NOMO-1 (cell line): Measurements from ENCODE around the gene TREML4.

ENCODE experiments used
- DNase-seq, 2 experiments: peaks; one replicate each; lab custom pipeline; 2025; ENCODE audit not compliant: unreplicated experiment in 2 of 2; lab: John Stamatoyannopoulos, UW

TREML4 gene

DNA sequence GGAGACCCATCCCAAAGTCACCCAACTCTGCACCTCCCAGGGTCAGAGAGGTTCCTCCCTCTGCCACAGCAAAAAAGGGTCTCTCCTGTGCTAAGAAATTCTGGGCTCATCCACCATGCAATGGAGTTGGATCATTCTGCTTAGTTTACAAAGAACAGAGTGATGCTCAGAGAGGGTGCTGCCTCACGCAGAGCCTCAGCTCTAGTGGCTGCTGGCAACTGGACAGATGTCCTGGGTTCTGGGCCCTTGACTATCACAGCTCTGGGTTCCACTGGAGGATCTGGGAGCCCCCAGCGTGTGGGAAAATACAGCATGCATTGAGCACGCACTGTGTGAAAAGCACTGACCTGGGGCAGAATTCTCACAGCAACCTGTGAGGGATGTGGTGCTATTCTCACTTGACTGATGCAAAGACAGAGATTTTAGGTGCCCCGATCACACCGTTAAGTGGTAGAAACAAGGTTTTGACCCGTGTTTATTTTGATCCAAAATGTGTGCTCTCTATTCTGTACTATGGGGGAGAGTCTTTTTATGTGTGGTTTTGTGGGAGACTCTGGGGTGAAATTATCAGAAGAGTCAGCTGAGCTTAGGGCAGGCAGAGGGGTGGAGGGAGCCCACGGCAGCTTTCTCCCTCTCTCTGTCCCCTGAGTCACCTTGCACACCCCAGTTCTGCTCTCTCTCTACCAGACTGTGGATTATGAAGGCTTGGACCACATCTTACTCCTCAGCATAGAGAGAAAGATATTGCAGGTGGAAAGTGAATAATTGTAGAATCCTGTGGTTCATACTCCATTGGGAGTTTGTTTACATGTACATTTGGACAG is 19.9 kb downstream of the TREML4 start:
- DNase-seq: no peak

DNA sequence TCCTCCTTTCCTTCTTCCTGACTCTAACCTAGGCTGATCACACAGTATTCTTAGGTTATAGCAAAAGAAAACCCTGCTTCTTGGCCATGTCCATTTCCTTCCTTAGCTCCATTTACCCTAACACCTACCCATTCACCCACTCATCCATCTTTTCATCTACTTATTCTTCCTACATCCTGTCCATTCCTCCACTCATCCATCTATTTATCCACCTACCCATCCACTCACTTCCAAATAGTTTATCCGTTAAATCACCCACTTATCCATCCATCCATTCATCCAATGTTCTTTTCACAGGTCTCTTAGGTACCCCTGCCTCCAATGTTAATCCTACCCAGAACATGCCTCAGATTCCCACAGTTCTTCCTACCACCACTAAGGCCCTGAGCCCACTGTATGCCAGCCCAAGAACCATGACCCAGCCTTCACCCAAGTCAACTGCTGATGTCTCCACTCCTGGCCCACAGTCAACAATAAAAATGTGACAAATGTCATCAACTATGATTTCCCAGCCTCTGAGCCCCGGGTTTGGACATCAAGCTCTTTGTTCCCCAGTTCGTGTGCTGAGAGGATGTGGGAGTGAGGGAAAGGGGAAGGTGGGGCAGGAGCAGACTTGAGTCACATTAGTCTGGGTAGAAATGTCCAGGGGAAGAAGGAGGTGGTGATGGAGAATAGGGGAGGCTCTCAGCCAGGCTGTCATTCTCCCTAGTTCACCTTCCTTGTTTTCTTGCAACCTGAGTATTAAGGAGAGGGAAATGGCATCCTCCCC is 24.4 kb downstream of the TREML4 start:
- no peak for DNase-seq

DNA sequence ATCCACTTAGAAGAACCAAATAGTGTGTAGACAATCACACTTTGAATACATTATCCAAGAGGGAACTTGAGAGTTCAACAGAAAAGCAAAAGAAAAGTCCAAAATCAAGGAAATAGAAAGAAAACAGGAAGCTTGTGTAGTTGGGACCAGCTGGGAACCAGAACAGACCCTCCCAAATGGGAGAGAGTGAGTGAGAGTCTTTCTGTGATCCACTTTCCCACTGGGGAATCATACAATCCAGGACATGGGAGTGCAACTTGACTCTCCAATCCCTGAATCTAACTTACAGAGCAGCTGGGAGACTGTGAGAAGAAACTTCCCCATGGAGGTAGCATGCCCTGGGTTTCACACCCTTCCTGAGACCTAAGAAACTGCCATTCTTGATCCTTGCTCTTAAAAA is 27.0 kb downstream of the TREML4 start:
- DNase-seq: no peak

DNA sequence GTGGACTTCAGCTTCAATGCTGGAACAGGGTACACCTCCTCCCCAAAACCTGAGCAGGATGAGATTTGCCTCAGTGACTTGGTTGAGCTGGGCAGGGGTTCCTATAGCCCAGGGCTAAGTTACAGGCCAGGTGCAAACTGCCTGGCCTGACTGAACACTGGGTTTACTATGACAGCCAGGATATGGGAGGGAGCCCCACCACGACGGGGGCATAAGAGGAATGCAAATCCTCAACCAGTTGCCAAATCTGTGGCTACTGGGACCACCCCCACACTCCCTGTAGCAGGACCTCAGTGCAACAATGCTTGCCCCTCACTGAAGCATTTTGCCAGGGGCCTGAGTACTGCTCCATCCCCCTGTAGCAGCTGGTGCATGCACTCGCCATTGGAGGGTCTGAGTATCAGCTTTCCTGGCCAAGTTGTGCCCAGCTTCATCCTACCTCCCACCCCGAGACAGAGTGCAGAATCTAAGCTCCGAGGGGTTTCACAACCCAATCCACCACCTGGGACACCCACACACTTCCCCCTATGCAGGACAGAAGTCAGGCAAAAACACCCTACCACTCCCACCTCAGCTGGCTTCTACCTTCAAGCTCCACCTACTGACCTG is 27.6 kb downstream of the TREML4 start:
- no peak for DNase-seq

DNA sequence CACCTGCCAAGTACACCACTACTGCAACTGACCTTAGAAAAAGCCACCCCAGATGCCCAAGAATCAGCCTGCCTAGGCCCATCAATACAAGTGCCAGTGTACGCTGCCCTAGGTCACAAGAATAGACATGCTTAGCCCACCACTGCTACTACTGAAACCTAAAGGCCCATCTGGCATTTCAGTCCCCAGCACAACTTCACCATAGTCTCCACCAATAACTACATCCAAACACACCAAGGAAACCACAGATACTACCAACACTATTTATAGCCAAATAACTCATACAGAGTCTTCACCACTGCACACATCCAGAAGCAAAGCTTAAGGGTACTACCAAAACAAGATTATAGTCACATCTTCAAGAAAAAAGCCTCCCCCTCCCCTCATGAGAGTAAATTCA is 28.2 kb downstream of the TREML4 start:
- no peak for DNase-seq

DNA sequence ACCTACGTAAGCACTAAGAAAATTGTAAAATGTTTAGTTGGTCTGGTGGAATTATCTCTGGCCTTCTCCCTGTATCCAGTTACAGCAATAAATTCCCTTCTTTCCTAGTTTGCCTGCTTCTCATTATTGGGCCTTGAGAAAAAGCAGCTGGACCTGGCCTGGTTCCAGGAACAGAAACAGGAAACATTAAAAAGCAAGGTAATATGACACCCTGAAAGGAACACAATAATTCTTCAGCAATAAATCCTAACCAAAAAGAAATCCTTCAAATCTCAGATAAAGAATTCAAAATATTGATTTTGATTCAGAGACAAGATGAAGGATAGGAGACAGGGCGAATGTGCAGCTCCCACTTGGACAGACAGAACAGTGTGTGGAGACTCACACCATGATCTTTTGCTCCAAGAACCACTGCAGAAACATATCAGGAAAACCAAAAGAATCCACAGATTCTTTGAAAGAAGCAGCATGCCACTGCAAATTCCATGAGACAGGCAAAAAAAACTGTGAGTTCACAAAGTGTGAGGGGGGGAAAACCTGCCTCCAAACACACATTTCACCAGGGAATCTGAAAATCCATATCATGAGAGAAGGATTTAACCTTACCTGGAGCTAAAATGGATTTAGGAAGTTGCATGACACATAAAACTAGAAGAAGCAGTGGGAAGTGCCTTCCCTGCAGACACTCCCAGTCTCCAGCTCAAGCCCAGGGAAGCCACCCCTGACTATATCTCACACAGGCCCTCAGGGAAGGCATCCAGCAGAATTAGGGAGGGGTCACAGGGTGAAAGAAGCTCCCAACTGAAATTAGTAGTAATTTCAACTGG is 29.4 kb downstream of the TREML4 start:
- no peak for DNase-seq

DNA sequence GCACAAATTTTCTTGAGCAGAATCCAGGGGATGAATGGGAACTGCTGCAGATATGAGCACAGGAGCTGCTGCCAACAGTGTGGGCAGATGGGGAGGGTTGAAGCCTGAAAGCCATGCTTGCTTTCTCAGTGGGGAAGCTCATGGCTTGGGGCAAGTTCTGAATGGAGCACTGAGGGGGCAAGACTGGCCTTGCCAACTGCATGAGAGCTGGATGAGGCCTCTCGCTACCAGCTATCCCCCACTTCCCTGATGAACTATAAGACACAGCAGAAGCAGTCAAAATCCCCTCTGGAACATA is 30.0 kb downstream of the TREML4 start:
- DNase-seq: no peak

DNA sequence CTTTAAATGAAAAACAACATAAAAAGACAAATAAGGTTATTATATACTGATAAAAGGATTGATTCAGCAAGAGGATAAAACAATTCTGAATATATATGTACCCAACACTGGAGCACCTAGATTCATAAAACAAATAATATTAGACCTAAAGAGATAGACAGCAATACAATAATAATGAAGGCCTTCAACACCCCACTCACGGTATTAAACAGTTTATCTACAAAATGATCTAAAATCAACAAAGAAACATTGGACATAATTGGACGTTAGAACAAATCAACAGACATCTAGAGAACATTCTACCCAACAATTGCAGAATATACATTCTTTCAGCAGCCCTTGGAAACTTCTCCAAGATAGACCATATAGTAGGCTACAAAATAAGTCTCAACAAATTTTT is 34.3 kb downstream of the TREML4 start:
- DNase-seq: no peak

DNA sequence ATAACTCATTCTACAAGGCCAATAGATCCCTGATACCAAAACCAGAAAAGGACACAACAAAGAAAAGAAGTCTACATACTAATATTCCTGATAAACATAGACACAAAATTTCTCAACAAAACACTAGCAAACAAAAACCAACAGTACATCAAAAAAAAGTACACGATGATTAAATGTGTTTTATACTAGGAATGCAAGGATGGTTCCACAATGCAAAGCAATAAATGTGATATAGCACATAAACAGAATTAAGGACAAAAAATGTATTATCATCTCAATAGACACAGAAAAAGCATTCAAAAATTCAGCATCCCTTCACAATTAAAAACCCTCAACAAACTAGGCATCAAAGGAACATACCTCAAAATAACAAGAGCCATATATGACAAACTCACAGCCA is 35.1 kb downstream of the TREML4 start:
- DNase-seq: no peak

DNA sequence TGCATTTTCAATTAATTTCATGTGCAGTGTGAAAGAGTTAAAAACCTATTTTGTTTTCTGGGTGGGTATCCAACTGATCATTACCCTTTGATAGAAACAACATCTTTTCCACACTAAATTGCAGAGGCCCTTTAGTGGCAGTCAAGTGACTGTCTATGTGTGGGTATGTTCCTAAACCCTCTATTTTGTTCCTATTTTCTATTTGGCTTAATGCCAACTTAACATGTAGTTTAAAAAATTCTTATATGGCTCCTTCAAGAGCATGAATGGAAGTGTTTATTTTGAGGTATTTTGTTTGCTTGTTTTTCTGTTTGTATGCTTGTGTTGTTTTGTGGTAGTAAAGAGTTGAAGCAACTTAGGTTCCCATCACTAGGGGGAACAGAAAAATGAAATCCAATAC is 38.4 kb downstream of the TREML4 start:
- DNase-seq: no peak

DNA sequence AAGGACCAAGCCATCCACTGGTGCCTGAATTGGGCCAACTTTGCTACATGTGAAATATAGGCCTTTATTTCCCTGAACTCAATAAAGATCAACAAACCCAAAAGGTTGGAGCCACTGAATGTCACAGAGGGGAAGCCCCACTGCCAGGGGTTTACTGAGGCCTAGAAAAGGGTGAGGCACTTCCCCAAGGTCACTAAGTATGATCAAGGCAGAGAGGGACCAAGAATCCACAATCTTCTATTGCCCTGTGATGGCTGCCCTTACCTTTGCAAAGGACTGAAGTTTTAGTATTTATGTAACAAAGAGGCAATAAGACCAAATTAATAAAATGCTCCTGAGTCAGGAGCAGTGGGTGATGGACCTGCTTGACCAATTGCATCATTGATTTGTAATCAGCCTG is 40.3 kb downstream of the TREML4 start:
- DNase-seq: no peak

DNA sequence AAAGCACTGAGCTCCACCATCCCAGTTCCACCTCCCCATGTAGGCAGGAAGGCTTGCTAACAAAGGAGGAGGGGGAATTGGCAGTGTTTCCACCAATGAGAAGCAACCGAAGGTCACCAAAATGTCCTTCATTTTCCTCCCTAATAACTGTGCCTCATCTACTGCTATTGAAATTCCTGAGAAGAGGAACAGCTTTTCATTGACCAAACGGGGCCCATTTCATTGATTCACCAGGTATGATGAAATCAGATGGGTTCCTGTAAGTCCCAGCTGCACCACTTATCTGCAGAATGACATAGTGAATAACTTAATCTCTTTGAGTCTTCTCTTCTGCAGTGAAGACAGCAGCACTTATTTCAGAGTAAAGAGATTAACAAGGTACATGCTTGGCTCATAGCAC is 41.0 kb downstream of the TREML4 start:
- peak in 1 of 2 experiments; percentile 26 for DNase-seq

DNA sequence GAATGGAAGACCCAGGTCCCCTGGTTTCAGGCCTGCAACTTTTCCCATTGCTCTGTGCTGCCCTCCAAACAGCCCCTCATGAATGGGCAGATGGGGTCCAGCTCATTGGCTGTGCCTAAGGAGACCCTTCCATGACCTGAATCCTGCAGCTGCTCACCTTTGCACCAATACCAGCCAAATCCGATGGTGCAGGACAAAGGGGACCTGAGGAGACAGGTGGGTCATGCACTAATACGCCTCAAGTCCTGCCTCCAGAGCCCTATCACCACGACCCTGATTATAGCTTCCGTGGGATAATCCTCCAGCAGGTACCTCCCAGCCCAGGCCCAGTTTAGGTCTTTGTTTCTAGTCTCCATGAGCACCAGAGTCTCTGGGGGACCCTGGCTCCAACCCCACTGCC is 41.6 kb downstream of the TREML4 start:
- DNase-seq: no peak

DNA sequence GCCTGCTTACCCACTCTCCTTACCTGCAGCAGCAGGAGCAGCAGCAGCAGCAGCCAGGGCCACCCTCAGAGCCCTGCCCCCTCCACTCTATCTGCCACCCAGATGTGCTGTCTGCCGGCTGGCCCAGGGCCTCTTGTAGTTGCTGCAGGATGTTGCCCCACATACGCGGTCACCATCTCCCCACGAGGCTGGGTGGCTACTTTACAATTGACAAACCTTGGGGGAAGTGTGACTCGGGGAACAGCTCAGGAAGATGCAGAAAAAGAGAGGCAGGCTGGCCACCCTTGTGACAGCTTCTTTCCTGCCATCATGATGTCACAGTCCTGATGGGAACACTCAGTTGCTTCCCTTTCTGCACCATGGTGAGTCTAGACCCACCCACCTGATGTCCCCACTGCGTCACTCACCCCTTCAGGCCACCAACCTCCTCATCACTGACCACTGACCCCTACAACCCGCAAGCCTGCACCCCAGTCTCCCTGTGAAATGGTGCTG is 43.8 kb downstream of the TREML4 start:
- peak; percentile 91 to 95 for DNase-seq

DNA sequence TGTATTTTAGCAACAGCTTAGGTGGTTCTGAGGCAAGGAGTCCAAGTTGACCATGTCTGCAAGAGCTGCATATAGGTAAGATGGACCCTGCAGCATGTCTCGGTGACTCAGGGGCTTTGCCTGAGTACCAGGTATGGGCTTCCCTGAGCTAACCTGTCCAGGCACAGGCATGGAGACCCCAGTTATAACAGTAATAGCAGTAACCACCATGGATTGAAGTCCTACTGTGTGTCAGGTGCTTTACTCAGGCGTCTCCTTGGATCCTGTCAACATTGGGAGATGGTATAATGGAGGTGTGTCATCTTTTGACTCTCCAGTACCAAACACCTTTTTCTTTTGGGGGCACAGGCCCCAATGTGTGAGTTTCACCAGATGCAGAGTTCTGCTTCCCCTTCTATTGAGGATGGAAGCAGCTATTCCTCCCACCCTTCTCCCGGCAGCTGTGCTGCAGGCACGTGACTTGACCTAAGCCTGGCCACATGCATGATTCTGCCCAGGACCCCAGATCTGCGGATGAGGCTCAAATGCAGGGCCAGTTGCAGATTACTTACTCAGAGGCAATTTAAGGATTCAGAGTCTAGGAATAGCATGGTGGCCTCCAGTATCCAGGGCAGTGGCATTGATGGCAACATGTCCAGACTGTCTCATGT is 44.6 kb downstream of the TREML4 start:
- DNase-seq: no peak

DNA sequence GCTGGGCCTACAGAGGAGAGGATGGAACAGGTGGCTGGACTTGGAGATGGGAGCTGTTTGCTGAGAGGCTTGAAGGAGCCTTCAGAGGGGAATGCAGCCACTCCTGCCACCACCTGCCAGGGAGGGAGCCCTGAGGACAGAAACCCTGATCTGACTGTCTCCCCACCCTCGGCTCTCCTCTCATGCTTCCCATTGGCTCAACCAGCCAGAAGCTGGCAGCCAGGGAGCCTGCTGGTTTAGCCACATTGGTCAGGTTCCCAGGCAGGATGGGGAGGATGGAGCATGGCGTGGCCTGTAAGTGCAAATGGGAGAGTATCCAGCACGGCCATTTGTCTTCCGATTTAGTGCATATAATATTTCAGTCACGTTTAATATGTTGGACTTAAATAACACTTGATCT is 45.6 kb downstream of the TREML4 start:
- DNase-seq: no peak

DNA sequence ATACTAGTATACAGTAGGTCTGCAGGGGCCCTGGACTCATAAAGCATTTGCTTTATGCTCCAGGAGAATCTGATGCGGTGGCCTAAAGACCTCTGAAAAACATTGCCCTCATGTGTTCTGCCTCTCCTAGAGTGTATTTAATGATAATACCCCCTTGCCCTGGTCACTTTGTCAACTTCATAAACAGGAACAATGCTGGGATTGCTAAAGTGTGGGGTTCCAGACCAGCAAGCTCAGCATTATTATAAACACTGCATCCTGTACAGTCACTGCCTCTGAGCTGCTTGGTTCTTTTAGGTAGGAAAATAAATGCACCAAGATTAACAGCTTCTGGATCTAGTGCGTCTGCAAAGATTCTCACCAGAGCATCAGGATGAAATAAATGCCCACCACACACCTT is 46.1 kb downstream of the TREML4 start:
- DNase-seq: no peak

DNA sequence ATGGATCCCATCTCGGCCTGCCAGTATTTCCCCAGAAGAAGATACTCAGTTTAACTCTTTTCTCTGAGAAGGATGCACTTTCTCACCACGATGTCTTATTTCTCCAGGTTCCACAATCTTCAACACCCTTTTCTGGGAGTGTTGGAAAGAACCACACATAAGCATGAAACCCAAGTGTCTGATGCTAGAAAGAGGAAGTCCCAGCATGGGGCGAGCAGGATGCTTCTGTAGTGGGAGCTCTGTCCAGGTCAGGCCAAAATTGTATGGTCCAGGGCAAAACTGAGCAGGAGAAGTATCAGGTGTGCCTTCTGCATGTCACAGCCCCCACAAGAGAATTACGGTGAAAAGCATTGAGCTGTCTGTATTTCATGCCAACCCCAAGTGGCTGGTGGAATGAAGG is 47.3 kb downstream of the TREML4 start:
- DNase-seq: no peak

DNA sequence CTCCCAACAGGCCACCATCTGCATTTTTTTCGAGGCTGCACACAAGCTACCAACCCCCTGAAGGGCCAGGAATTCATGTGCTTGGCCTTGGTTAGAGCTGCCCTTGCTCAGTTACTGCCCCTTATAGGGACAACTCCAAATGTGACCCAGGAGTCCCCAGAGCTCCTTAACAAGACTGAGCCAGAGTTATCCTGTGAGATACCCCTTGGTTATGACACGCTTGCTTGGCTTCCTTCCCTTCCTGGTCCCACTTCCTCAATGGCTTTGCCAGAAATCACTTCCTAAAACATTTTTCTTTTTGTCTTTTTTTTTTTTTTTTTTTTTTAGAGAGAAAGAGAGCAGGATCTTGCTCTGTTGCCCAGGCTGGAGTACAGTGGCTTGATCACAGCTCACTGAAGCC is 49.5 kb downstream of the TREML4 start:
- no peak for DNase-seq

DNA sequence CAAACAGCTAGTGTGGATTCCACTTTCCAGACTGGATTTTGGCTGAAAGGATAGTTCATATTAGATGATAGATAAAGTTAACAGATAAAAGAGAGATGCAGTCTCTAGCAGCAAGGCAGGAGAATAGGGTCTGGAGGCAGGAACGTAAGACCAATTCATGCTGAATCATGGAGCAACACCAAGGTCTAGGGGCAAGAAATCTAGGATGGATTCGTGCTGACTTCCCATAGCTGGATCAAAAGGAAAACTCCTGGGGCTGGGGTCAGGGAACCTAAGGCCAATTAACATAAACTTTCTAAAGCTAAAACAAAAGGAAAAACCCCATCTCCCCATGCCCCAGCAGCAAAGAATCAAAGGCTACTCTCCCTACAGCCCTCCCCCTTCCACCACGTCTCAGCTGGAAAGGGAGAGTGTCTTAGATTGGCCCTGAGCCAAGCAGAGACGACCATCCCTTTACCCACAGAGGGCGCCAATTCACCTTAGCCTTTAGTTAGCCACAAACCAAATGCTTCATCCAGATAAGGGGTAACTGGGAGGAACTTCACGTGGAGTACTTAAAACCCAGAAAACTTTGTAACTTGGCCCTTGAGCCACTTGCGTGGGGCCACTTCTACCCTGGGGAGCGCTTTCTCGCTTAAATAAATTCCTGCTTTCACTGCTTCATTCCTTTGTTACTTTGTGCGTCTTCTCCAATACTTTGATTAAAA is 50.7 kb downstream of the TREML4 start:
- peak; percentile 62 to 82 for DNase-seq
